CD4-positive, alpha-beta T cell treated with Interferon alpha-2 for 1 hour (primary cell): ENCODE results near the gene EVA1A.
"Not testable (repeated sequence)": the region's sequence is repeated elsewhere in the genome, so short reads cannot be mapped to it uniquely, and the experiment has no call there.

Experiments used
- DNase-seq, 2 donors: peaks; one replicate each; pipeline ENCODE4 v3.0.0-alpha.2; 2020 to 2022

EVA1A gene

DNA sequence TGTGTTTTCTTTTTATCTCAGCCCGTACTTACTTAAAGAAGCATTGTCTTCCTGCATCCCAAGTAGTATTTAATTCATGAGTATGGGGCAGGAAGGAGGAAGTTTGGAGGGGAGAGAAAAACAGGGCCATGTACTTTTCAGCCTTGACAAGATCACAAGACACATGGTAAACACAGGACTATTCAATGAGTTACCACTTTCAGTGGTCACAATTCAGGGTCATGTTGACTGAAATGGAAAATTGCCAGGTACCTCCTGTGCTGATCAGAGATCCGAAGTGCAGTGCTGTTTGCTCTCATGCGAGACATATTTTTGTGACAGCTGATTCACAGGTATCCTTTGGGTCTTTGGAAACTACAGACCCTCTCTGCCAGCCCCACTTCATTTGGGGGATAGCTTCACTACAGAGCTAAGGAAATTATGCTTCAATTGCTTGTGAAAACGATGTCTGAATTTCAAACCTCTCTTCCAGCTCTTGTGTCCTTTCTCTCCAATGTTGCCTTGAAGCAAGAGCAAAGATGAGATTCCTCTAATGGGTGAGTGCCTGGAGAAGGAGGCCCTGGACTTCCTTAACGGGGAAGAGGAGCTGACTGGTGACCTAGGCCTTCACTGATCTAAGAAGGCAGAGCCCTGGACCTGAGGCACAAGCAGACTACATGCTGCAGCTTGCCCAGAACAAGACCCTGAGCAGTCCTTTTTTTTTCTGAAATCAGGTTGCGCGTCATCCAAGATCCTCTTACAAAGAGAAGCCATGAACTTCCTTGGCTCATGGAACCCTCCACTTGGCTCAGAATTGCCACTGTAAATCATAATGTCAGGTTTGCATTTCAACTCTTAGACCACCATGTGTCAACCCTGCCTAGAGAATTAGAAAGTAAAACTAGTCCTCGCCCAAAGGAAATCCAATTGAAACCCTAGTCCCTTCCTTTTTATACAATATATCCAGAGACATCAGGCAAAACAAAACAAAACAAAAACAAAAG, 44.1 kb downstream of the EVA1A start:
- DNase-seq: no peak

DNA sequence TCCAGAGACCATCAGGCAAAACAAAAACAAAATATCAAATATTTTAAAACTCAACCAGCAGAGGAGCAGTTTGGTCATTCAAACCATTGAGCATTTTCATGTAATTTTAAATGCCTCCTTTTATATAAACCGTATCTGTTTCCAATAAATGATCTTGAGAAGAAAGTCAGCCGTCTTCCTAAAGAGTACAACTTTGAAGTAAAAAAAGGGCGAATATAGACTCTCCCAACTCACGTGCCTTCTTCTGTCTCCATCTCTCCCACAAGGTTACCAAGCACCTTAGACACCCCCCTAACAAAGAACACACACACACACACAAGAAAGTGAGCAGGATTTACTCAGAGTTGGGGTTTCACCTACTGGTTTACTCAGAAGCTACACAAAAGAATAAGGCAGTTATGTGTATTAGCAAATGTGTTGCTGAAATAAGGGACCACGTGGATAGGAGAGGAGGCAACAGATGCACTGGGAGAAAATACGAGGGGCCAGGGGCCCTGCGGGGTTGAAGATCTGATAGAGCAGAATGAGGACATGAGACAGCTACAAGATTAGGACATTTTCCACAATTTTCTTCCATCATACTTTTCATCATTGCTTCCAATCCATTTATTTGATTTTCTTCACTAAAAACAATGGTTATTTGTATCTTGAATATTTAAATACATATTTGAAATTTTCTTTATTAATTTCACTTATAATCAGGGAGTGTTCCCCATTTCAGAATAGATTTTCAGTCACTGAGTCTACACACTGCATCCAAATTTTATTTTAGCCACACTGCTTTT, 45.0 kb downstream of the EVA1A start:
- DNase-seq: no peak

DNA sequence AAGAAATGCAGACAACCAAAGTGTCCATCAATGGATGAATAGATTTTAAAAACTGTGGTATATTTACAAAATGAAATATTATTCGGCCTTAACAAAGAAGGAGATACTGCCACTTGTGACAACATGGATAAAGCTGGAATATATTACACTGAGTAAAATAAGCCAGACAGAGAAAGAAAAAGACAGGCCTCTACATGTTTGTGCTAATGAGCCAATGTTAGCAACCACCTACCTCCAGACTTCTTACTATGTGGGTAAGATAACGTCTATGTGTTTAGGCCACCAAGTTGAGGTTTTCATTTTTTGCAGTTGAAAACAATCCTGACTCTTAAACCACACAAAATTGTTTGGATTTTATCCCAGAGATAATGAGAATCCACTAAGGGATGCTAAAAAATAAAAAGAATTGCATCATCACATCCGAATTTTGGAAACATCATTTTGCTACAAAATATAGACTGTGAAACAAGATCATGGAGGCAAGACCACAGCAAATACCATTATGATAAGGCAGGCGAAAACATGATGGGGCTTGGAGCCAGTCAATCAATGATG, 47.0 kb downstream of the EVA1A start:
- no peak for DNase-seq

DNA sequence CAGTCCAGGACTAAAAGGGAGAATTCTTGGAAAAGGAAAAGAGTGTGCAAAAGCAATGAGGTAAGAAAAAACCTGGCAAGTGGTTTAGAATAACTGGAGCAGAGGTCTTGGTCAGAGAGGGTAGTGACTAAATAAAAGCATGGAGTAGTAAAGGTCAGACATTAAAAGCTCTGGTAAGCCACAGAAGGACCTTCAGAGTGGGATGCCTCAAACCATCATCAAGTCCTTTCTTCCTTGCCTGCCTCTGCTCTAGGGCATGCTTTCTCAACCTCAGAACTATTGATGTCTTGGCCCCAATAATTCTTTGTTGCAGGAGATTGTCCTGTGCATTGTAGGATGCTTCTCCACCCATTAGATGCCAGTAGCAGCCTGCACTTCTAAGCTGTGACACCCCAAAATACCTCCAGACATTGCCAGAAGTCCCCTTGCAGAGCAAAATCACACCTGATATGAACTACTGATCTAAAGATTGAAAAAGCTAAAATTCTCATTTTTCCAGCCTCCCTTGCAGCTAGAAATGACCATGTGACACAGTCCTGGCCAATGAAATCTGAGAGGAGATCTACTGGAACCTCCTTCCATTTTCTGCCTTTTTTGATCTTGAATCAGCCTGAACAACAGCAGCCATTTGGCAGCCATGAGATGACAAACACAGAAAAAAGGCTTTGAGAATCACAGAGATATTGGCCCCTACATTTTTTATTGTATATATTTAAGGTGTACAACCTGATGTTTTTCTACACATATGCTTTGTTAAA, 48.1 kb downstream of the EVA1A start:
- DNase-seq: no peak

DNA sequence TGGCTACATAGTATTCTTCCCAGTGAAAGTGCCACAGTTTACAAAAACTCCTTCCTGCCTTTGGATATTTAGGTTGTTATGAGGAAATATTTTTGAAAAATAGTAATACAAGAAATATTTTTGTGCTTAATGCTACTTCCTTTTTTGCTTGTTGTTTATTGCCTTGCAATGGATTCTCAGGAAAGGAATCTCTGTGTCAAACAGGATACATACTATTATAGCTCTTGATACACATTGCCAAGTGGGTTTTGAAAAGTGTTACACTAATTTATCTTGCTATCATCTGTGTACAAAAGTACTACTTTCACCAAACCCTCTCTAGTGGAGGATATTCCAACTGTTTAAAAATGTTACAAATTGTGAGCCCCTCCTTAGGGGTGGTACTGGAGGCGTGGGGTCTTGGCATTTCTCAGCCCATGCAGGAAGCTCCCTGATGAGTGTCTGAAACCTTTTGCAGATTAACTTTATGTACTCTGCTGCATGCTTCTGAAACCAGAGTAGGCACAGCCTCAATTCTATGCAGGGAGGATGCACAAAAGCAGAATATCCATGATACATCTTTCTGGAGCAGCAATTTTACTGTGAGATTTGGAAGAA, 54.5 kb downstream of the EVA1A start:
- no peak for DNase-seq

DNA sequence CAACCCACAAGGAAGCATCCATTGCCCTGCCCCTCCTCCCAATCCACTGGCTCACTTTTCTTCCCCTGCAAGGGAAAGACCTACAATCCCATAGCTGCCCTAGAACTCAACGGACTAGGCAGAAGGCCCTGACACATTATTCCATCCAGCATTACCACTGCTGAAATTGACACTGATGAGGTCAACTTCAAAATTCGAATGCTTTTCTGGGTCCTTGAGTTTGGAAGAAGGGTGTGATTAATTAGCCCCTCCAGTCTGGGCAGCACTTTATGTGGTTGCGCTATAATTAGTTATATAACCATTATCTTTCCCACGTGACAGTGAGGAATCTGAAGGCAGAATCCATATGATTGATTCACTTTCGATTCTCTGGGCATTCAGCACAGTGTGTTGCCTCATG, 55.7 kb downstream of the EVA1A start:
- DNase-seq: no peak

DNA sequence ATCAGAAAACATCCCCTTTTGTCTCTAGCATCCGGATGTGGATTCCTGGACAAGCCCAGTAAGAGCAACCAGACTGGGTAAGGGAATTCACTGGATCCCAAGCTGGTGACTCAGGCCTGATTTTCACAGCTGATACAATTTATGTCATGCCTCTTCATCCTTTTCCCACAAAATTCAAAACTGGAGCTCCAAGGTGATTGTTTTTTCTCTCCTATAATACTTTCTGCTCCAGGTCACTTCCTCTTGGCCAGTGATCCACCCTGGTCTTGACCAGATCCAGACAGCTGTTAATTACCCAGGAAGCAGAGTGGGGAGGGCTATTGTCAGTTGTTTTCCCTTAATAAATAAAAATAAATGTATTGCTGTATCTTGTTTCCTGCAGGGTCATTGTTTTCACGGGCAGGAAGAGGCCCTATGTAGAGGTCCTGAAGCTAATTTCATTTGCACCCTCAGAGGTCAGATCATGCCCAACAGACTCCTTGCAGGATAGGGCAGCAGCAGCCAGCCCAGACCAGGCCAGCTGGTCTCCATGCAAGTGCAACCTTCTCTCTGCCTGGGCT, 57.6 kb downstream of the EVA1A start:
- DNase-seq: no peak

DNA sequence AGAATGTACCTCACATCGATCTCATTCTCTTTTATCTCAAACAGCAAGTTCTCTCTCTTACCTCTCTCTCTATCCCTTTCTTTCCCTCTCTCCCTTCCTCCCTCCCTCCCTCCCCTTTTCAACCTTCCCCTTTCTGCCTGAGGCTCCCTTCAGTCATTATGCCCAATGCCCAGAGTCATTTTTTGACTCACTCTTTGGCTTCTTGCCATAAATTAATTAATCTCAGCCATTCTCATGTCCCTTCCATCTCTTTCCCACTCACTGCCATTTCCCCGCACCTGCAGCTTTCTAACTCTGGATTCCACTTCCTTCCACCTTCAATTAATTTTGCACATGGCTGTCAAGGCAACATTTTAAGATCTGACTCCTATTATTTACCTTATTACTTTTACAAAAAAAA, 60.1 kb downstream of the EVA1A start:
- no peak for DNase-seq

DNA sequence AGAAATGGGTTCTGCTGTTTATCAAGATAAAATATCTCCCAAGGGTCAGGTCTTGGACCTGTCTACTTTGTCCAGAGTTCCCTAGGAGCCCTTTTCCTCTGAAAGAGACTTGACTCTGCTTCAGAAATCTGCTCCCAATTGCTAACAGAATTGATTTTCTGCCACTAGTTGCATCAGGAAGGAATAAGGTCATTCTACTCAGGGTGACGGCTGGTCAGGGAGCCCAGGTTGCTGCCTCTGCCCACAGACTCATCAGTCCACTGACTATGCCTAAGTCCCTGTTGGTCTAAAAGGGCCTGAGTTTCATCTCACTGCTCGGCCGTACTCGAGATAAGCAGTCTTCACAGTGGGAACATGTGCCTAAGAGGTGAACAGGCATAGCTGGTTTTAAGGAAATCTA, 61.2 kb downstream of the EVA1A start:
- DNase-seq: no peak

DNA sequence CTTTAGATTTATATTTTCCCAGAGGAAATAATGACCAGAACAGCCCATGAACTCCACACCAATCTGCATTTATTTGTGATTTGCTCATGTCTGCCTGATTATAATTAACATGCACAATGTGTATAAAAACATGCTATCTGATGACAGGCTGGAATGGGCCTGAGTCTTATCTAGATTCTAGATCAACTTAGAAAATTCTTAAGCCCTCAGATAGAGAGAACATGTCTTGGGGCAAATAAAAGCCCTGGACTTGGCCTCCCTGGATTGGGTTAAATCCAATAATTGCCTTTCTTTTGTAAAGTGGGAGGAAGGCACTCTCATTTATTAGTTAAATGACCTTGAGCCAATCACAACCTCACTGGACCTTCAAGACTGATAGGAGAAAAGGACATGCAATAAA, 61.8 kb downstream of the EVA1A start:
- no peak for DNase-seq

DNA sequence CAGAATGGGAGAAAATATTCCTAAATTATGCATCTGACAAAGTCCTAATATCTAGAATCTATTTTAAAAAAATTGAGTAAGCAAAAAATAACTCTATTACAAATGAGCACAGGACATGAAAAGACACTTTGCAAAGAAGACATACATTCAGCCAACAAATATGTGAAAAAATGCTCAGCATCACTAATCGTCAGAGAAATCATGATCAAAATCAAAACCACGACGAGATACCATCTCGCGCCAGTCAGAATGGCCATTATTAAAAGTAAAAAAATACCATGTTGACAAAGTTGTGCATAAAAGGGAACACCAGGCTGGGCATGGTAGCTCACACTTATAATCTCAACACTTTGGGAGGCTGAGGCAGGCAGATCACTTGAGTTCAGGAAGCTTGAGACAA, 63.5 kb downstream of the EVA1A start:
- no peak for DNase-seq

DNA sequence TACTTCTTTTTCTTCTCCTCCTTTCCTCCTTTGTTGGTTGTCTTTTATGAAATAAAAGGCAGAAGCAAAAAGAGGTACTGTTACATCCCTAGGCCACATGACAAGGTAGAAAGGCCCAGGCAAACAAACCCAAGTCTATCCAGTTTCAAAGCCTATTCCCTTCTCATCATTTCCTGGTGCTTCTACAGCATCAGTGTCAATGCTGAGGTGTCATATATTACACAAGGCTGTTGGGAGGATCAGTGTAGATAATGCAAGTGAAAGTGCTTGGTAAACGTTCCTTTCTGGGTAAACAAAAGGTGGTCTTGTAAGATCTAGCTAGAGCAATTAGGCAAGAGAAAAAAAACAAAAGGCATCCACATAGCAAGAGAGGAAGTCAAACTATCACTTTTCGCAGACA, 64.9 kb downstream of the EVA1A start:
- no peak for DNase-seq

DNA sequence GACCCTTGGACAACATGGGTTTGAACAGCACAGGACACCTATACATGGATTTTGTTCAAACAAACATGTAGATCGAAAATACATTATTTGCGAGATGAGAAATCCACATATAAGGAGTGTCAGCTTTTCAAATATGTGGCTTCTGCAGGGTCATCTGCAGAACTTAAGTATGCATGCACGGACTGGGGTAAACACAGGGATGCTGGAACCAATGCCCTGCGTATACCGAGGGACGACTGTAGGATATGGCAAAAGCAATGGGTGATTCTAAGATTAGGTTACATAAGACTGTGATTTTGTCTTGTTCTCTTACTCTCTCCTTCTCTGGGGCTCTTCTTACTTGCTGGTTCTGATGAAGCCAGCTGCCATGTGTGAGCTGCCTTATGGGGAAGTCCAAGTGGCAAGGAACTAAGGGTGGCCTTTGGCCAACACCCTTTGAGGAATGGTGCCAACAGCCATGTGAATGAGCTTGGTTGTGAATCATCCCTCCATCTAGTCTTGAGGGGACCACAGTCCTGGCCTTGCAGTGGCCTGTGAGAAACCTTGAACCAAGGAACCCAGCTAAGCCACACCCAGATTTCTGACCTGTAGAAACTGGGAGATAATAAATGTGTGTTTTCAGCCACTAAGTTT, 66.5 kb downstream of the EVA1A start:
- no peak for DNase-seq

DNA sequence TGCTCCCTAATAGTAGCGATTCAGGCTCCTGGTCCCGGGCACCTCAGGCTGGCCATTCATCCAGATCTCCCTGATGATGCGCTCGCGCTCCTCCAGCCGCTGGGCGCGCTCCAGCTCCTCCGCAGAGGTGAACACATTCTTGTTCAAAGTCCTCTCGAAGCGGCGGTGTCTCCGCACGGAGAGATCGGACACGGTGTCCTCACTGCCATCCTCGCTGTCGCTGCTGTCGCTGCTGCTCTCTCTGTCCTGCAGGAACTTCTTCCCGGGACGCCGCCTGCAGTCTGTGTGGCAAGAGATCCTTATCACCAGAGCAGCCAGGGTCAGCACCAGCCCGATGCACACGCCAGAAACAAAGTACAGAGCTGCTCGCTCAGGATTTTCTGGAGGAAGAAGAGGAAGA, 67.5 kb downstream of the EVA1A start:
- no peak for DNase-seq

DNA sequence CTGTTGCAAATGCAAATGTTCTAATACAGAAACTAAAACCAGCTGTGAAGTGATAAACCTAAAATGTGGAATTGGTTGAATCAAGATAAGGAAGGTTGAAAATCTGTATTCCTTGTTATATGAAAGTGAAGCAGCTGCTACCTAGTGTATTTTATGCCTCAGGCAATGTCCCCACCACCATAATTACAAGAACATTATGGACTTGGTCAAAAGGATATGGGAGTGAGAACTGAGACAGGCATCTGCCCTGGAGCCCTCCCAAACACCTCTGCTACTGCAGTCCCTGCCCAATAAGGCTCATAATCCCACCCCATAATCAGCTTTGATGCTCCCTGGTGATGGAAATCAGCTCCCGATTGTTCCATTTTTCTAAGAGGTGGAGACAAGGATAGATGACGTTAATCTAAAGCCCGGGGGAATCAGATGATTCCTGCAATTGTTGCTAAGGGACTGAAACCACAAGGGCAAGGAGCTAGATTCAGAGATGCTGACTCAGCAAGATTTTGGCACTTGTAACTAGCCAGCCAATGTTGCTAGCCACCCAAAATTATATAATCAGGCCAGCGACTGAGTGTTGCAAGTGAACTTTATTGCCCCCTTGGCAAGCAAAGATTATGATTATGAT, 69.5 kb downstream of the EVA1A start:
- DNase-seq: no peak

DNA sequence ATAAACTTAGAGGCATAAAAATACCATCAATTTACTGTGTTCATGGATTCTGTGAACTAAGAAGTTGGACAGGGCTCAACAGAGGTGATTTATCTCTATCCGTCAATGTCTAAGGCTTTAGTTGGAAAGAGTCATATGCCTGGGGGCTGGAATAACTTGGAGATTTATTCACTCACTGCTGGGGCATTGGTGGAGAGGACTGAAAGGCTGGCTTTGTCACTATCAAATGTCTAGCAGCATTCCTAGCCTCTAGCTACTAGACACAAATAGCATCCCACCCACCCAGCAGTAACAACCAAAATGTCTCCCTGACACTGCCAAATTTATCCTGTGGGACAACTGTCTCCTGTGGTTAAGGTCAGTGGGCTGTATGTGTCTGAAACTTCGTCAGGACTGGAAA, 71.0 kb downstream of the EVA1A start:
- DNase-seq: no peak

DNA sequence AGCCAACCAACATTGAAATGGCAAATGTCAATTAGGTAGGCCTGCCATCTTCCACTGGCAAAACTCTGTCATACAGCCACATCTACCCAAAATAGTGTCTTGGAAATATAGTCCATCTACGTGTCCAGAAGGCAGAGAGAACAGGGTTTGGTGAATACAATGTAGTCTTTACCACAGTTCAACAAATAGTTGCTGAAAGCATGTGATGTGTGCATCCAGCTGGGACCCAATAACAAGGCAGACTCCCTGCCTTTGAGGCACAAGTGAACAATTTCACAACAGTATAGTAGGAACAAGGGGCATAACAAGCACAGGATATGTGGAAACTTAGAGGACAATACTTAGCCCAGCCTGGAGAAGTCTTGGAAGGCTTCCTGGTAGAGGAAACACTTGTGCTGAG, 72.6 kb downstream of the EVA1A start:
- no peak for DNase-seq

DNA sequence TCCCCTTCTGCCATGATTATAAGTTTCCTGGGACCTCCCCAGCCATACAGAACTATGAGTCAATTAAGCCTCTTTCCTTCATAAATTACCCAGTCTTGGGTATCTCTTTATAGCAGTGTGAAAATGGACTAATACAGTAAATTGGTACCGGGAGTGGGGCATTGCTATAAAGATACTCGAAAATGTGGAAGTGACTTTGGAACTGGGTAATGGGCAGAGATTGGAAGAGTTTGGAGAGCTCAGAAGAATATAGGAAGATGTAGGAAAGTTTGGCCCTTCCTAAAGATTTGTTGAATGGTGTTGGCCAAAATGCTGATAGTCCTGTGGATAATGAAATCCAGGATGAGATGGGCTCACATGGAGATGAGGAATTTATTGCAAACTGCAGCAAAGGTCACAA, 74.0 kb downstream of the EVA1A start:
- DNase-seq: not testable (repeated sequence)

DNA sequence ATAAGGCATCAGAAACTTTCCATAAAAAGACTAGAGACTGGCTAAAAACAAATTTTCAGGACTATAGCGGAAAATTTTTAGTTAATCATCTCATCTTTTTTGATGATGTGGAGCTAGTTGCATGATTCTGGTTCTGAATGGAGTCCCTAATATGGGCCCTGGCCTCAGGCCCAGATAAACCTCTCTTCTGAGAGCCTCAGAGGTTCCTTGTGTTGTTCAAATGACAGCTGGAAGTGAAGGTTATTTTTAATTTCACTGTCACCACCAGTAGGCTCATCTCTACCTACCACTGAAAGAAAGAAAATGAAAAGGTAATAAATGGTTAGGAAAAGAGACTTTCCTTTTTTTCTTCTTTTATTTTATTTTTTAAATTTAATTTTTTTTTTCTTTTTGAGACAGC, 75.9 kb downstream of the EVA1A start:
- DNase-seq: no peak

DNA sequence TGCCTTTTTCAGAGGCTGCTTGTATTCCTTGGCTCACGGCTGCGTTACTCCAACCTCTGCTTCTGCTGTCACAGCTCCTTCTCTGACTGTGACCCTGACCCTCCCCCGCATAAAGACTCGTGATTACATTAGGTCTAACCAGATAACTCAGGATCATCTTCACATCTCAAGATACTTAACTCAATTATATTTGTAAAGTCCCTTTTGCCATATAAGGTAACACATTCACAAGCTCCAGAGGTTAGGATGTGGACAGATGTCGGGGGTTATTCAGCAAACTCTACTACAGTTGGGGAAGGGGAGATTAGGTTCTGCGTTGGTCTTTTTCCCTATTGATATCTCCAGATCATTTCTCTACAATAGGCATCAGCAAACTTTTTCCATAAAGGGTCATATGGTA, 76.9 kb downstream of the EVA1A start:
- DNase-seq: no peak

DNA sequence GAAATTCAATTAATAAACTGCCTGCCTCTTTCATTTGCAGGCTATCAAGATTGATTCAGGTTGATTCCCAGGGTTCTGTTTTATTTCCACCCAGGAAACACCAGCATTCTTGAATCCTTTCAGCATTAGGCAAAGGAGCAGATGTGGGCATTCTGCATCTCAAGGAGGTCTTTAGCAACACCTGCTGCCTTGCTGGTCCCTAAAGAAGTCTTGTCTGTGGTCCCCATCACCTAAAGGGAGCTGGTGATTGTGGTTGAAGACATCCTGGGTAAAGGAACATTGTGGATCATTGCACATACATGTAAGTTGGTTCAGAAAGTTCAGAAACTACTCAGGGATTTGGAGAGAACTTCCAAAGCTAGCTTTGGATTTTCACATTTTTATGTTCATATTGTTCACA, 78.3 kb downstream of the EVA1A start:
- no peak for DNase-seq
